Stimulated activated CD4-positive, alpha-beta T cell treated with anti-CD3 and anti-CD28 coated beads, Interleukin-15, amount 100 ng/mL, for 24 hours (primary cell): ENCODE results near the gene ZNF80.

ENCODE experiments used
- DNase-seq: peaks from one replicate; pipeline ENCODE4 v3.0.0-alpha.2; 2020

ZNF80 gene

DNA sequence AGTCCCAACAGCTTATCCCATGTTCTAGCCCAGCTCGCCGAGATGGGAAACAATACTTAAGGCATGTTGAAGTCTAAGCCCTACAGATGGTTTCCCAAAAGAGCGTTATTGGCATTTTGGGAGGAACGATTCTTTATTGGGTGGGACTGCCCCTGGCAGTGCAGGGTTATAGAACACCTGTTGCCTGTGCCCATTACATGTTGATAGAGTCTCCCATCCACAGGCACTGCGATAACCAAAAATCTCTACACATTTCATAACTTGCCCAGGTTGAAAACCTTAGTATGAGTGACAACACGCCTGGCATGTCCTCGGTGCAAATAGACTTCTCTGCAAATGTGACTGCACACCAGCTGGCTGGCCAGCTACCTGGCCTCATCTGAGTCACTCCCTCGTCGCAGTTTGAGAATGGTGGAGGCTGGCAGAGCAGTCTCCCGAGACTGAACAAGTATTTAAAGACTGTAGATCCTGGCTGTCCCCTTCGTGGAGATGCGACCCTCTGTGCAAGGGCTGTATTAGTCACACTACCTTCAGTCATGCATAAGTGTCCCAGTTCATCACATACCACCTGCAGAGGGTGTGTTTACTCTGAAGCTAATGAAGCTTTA is 18.7 kb downstream of the ZNF80 start:
- peak; percentile 38 for DNase-seq

- no peak for DNase-seq
Measured at GRCh38 chr3:114218006-114218405, 19.4 kb downstream of the ZNF80 start.

DNA sequence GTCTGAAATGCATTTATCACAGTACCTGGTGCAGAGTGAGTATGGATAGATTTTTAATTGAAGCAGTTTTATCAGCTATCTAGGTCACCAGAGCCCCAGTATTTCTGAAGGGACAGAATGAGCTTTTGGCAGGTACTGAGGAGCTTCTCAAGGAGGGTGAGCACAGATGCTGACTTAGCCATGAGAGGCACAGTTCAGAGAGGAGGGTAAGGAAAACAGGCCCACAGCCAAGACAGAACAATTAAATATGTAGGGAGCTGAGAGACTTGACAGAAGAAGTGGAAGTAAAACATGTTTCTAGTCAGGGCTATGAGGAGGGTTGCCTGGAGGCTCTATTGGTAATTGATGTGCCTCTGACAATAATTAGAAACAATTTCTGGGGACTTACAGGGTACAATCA is 20.1 kb downstream of the ZNF80 start:
- DNase-seq, result no peak

DNA sequence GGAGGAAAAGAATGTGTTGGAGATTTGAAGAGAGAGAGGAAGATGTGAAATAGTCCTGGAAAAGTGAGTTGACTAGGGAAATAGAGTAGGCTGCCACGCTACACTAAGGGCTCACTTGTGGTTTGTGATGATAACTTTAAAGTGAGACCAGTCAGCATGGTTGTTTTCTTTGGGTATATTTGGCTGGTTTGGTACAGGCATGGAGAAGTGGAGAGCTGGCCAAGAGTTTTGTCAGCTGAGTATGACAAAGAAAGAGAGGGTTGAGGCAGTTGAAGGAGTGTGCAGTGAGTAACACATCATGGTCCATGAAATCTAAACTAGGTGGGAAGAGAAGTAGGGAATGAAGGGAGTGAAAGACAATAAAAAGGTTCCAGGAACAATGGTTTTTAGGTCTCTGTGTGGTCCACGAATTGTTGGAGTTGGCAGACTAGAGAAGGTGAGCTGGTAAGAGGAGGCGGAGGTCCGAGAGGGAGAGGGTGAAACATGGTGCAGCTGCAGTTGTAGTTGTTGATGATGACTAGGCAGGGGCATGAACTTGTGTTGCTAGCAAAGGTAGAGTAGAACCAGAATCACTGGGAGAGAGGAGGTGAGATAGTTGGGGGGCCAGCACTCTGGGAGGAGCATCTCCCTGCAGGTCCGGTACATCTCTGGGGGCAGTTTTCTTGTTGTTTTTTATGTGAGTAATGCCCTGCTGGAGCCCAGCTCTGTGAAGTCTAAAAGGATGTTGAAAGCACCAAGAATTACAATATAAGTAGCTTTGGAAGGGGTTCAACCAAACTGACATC is 21.0 kb downstream of the ZNF80 start:
- no peak for DNase-seq

DNA sequence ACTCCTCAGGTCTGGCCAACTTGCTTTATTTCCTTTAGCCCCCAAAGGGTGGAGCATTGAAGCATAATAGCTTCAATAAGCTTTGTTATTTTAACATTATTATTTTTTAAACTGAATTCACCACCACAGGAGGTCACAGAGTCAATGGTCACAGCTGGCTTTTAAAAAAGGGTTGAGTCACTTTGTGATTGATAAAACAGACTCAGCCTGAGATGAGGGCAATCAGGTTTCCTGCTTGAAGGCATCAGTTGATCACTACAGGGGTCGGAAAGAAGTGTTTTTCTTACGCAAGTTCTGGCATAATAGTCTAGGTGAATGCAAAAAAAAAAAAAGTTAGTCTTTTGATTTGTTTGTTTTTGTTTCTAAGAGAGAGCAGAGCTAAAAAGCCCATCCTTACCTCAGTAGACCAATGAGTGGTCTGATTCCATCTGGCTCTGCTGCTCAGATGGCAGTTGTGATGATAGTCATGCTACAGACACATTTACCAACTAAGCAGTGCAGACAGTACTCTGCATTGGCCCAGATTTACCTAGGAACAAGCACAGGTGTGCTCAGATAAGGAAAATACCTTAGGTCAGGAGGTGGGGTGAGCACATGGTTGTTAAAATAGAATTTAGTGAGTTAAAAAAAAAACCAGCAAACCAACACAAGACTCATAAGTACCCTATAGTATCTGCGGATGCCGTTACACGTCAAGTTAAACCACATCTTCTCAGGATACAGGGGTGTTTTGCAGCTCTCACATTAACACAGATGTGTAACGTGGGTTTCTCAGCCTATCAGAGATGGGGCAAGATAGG is 22.6 kb downstream of the ZNF80 start:
- no peak for DNase-seq

GRCh38 chr3:114213627-114214541 is 23.5 kb downstream of the ZNF80 start:
- peak; percentile 80 for DNase-seq

GRCh38 chr3:114213292-114213626 is 24.1 kb downstream of the ZNF80 start:
- no peak for DNase-seq

DNA sequence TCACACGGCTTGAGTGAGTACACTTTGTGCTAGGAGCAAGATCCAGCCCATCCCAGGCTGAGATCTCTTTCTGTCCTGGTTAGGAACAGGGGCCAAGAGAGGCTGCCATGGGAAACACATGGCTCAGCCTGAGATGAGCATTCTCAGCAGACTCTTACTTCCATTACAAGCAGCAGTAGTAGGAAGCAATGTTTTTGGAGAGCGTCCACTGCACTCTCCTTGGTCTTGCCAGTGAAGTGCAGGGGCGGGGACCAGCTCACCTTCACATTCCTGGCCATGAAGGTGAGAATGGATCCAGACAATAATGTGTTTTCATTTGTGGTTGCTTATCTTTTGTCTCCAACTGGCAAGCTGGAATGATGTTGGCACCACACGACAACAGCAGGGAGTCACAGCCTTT is 24.7 kb downstream of the ZNF80 start:
- DNase-seq, result no peak

GRCh38 chr3:114207768-114208167 is 29.6 kb downstream of the ZNF80 start:
- DNase-seq, result no peak

- DNase-seq, result no peak
Measured at GRCh38 chr3:114206342-114206741, 31.0 kb downstream of the ZNF80 start.

GRCh38 chr3:114205541-114205940 is 31.8 kb downstream of the ZNF80 start:
- no peak for DNase-seq

DNA sequence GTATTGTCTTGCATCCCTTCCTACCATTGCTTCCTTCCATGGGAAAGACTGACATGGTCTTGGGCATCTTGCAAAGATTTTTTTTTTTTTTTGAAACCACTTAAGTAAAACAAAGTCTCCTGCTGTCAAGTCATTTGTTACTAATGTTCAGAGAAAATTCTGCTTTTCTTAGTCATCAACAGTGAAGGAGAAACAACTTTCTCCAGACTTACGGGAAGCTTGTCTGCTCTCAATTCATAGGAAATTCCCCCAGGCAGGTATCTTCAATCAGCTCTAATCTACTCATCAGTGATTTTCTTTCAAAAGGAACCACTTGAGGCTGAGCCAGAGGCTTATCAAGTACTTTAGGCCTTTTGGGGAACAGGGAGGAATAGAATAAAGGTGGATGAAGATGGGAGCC is 42.6 kb downstream of the ZNF80 start:
- DNase-seq, result no peak

- no peak for DNase-seq
Measured at GRCh38 chr3:114192136-114192535, 45.2 kb downstream of the ZNF80 start.

DNA sequence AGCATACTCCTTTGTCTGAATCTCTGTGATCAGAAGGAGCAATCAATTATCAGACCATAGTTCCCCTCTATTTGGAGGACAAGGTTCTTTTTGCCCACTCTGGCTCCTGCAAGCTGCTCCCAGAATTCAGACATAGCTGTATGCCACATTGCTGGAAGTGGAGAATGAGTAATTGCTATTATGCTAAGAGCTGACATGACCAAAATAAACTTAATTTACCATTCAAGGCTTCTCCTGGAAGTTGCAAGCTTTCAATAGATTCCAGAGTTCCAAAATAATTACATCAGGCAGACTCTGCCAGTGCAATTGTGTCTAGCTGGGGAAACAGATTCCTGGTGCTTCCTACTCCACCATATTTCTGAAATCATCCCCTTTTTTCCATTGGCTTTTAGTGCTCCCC is 50.9 kb downstream of the ZNF80 start:
- no peak for DNase-seq
